GM18508 (cell line): ENCODE measurements around the gene SLC16A7.

ENCODE experiments used
- ATAC-seq: cut with Tn5 transposase; IDR thresholded peaks from one replicate; pipeline ENCODE4 v1.9.1; 2021; ENCODE audit warnings: moderate number of reproducible peaks; ENCODE audit not compliant: insufficient read depth, unreplicated experiment

Gene SLC16A7

GRCh38 chr12:59820594-59821011 lies 224.8 kb downstream of the SLC16A7 start:
- ATAC-seq: no peak

GRCh38 chr12:59823567-59823966 lies 227.7 kb downstream of the SLC16A7 start:
- no peak for ATAC-seq

GRCh38 chr12:59827767-59828166 lies 231.9 kb downstream of the SLC16A7 start:
- no peak for ATAC-seq

GRCh38 chr12:59828521-59828920 lies 232.7 kb downstream of the SLC16A7 start:
- no peak for ATAC-seq

- ATAC-seq: no peak
Measured at GRCh38 chr12:59833408-59833807, 237.6 kb downstream of the SLC16A7 start.

GRCh38 chr12:59834659-59835474 lies 239.0 kb downstream of the SLC16A7 start:
- no peak for ATAC-seq
